AG04449 (cell line): ENCODE data around the gene PTPRG.

ENCODE experiments used
- CTCF ChIA-PET: fragments of 350-600 bp; formaldehyde crosslinking; extraction: SDS; loops from one replicate; lab custom pipeline; 2021; ENCODE audit warnings: antibody characterized with exemption; lab: Yijun Ruan, JAX
- POLR2A ChIA-PET: fragments of 400-600, 350-600 bp; formaldehyde crosslinking; extraction: SDS; loops from one replicate; lab custom pipeline; 2020; ENCODE audit warnings: antibody characterized with exemption, inconsistent platforms; lab: Yijun Ruan, JAX
- DNase-seq: peaks from one replicate; pipeline ENCODE4 v3.0.0-alpha.2; 2010; ENCODE audit warnings: low read depth, low spot score
- H3K4me3 ChIP-seq: 2 replicates; pipeline ENCODE4 v1.5.1; 2011; ENCODE audit warnings: low read depth, mild to moderate bottlenecking, control low read depth, low read length
- CTCF ChIP-seq: IDR thresholded peaks from one replicate; pipeline ENCODE4 v1.5.1; 2011; ENCODE audit warnings: mild to moderate bottlenecking, moderate library complexity, low read length, control low read depth, inconsistent platforms; ENCODE audit not compliant: insufficient read depth; ENCODE audit errors: missing control alignments

PTPRG gene

GRCh38 chr3:62149539-62149938, 588.2 kb downstream of the PTPRG start:
- no peak overlapping the region for H3K4me3 ChIP-seq
- ChIA-PET CTCF (no interaction called here), POLR2A (interaction anchor here (0.6 kb wide), 1 partner anchor 237 kb away, joined by 3 read pairs; no protein-coding TSS in a partner anchor)
- TF ChIP-seq CTCF: no peak
- no peak for DNase-seq

- no peak for TF ChIP-seq CTCF
- ChIA-PET POLR2A (interaction anchor here (0.6 kb wide), 1 partner anchor 237 kb away, joined by 3 read pairs; no protein-coding TSS in a partner anchor), CTCF (no interaction called here)
- no peak for DNase-seq
- no peak overlapping the region for H3K4me3 ChIP-seq
These were observed 588.6 kb downstream of the PTPRG start for GRCh38 chr3:62149962-62150361.

DNA sequence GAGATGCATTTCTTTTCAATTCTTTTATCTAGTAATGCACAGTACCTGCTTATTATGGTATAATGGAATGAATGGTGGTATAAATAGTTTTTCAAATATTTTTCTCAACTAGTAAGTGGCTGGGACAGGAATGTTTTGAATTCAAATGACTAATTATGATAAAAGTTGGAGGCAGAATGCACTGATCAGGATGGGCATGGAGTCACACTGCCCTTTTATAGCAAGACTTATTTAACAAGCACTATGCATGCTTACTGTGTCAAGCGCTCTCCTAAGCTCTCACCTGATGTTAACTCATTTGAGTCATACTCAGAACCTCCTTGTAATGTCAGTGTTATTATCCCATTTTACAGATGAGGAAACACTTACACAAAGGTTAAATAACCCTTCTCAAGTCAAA, 590.2 kb downstream of the PTPRG start:
- no peak overlapping the region for H3K4me3 ChIP-seq
- TF ChIP-seq CTCF: no peak
- peak; percentile 33 for DNase-seq
- ChIA-PET POLR2A (no interaction called here), CTCF (no interaction called here)

- no peak for DNase-seq
- H3K4me3 ChIP-seq: no peak overlapping the region
- ChIA-PET CTCF (interaction anchor here (0.9 to 1.4 kb wide), 3 partner anchors 9 to 295 kb away, joined by 3 read pairs; no protein-coding TSS in a partner anchor), POLR2A (no interaction called here)
- no peak for TF ChIP-seq CTCF
These were observed 591.9 kb downstream of the PTPRG start for GRCh38 chr3:62153231-62153630.

- H3K4me3 ChIP-seq: no peak overlapping the region
- no peak for DNase-seq
- TF ChIP-seq CTCF: no peak
- CTCF ChIA-PET: no interaction called here
- POLR2A ChIA-PET: no interaction called here
These were observed 593.2 kb downstream of the PTPRG start for GRCh38 chr3:62154457-62155148.

- TF ChIP-seq CTCF: no peak
- ChIA-PET POLR2A (no interaction called here), CTCF (interaction anchor here (1.2 kb wide), 1 partner anchor 28 kb away, joined by 3 read pairs; no protein-coding TSS in a partner anchor)
- no peak overlapping the region for H3K4me3 ChIP-seq
- DNase-seq: no peak
These were observed 597.8 kb downstream of the PTPRG start for GRCh38 chr3:62159056-62159708.
